Measurements from ENCODE around the gene SLC13A5.
"Not testable (repeated sequence)": the region's sequence is repeated elsewhere in the genome, so short reads cannot be mapped to it uniquely, and the experiment has no call there.

The SLC13A5 gene

DNA sequence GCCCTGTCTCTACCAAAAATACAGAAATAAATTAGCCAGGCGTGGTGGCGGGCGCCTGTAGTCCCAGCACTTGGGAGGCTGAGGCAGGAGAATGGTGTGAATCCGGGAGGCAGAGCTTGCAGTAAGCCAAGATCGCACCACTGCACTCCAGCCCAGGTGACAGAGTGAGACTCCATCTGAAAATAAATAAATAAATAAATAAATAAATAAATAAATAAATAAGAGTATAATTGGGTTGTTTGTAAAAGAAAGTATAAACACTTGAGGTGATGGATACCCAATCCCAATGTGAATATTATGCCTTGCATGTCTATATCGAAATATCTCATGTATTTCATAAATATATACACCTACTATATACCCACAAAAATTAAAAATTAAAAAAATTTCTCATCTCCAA, 33.5 kb upstream of the SLC13A5 start:
- not testable (repeated sequence) for H3K79me1 ChIP-seq (ENCODE audit: low read length); H3K36me3 ChIP-seq (ENCODE audit: control insufficient read depth, insufficient read depth, low read length); H3K23ac ChIP-seq (ENCODE audit: low read length); H3K4ac ChIP-seq (ENCODE audit: low read depth, low read length); H2BK120ac ChIP-seq (ENCODE audit: low read depth, low read length); H3K9ac ChIP-seq (ENCODE audit: low read length); H4K8ac ChIP-seq (ENCODE audit: low read depth, low read length); H2BK5ac ChIP-seq (ENCODE audit: low read length); H4K5ac ChIP-seq (ENCODE audit: low read length); H3K27me3 ChIP-seq (ENCODE audit: insufficient read depth, low read length, poor library complexity); H3K56ac ChIP-seq (ENCODE audit: low read length); H3K18ac ChIP-seq (ENCODE audit: low read length); DNase-seq; H3K4me3 ChIP-seq (ENCODE audit: low read length); H2AK5ac ChIP-seq (ENCODE audit: low read length); H3K79me2 ChIP-seq (ENCODE audit: control insufficient read depth, insufficient read depth, low read length); H3K4me1 ChIP-seq (ENCODE audit: control insufficient read depth, low read depth, low read length); H3K4me2 ChIP-seq (ENCODE audit: low read length); H2BK15ac ChIP-seq (replicated peaks; ENCODE audit: low read depth); H3K27ac ChIP-seq (ENCODE audit: low read depth, low read length)
- WGBS (ENCODE audit: extremely low coverage, insufficient coverage, low lambda C conversion rate), result no CpG with 5 or more reads among the region's 6 CpGs

DNA sequence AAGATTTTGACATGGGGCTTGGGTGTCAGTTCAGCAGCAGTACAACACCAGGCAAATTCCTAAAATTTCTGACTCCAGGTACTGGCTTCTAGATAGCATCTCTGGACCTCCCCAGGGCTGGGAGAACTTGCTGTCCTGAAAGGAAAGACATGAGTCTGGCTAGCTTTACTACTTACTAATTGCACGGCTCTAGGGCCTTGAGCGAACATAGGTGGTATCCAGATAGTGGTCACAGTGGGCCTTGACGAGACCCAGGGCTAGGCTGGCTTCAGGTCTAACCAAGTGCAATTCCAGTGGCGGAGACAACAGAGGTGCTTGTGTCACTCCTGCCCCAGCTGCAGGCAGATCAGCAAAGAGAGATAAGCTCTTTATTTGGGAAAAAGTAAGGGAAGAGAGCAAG, 16.4 kb upstream of the SLC13A5 start:
- Histone ChIP-seq H3K9ac (ENCODE audit: low read length) (no peak overlapping the region), H3K27me3 (ENCODE audit: insufficient read depth, low read length, poor library complexity) (no peaks in the 10 kb centered on the region), H2BK15ac (replicated peaks; ENCODE audit: low read depth) (no peak overlapping the region), H3K18ac (ENCODE audit: low read length) (no peak overlapping the region), H3K4me1 (ENCODE audit: control insufficient read depth, low read depth, low read length) (no peaks in the 10 kb centered on the region), H2BK5ac (ENCODE audit: low read length) (no peak overlapping the region), H3K4me3 (ENCODE audit: low read length) (no peak overlapping the region), H3K4ac (ENCODE audit: low read depth, low read length) (no peak overlapping the region), H3K4me2 (ENCODE audit: low read length) (no peak overlapping the region), H3K23ac (ENCODE audit: low read length) (no peak overlapping the region), H4K5ac (ENCODE audit: low read length) (no peak overlapping the region), H2BK120ac (ENCODE audit: low read depth, low read length) (no peak overlapping the region), H3K79me1 (ENCODE audit: low read length) (no peaks in the 10 kb centered on the region), H3K36me3 (ENCODE audit: control insufficient read depth, insufficient read depth, low read length) (no peaks in the 10 kb centered on the region), H3K56ac (ENCODE audit: low read length) (no peak overlapping the region), H3K27ac (ENCODE audit: low read depth, low read length) (no peak overlapping the region), H2AK5ac (ENCODE audit: low read length) (no peak overlapping the region), H3K79me2 (ENCODE audit: control insufficient read depth, insufficient read depth, low read length) (no peaks in the 10 kb centered on the region), H4K8ac (ENCODE audit: low read depth, low read length) (no peak overlapping the region)
- DNase-seq, result no peak
- WGBS (ENCODE audit: extremely low coverage, insufficient coverage, low lambda C conversion rate), result no CpG with 5 or more reads among the region's 4 CpGs

DNA sequence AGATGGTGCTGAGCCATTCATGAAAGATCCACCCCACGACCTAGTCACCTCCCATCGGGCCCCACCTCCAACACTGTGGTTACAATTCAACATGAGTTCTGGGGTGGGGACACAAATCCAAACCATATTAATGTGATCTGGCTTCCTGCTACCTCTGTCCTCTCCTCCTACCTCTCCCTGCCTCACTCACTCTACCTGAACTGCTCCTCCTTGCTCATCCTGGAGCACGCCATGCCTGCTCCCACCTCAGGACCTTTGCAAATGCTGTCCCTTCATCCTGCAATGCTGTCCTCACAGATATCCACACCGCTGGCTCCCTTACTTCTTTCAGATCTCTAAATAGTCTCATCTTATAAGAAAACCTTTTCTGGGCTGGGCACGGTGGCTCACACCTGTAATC, 10.8 kb upstream of the SLC13A5 start:
- H3K4me3 ChIP-seq (ENCODE audit: low read length), result no peak overlapping the region
- H2BK120ac ChIP-seq (ENCODE audit: low read depth, low read length), result no peak overlapping the region
- no peak overlapping the region for H2BK5ac ChIP-seq (ENCODE audit: low read length)
- no peaks in the 10 kb centered on the region for H3K79me1 ChIP-seq (ENCODE audit: low read length)
- no peaks in the 10 kb centered on the region for H3K27me3 ChIP-seq (ENCODE audit: insufficient read depth, low read length, poor library complexity)
- no CpG with 5 or more reads among the region's 5 CpGs for WGBS (ENCODE audit: extremely low coverage, insufficient coverage, low lambda C conversion rate)
- H3K18ac ChIP-seq (ENCODE audit: low read length), result no peak overlapping the region
- no peak for DNase-seq
- H4K5ac ChIP-seq (ENCODE audit: low read length), result no peak overlapping the region
- no peak overlapping the region for H3K4me2 ChIP-seq (ENCODE audit: low read length)
- H3K79me2 ChIP-seq (ENCODE audit: control insufficient read depth, insufficient read depth, low read length), result no peaks in the 10 kb centered on the region
- H3K4ac ChIP-seq (ENCODE audit: low read depth, low read length), result no peak overlapping the region
- no peak overlapping the region for H2BK15ac ChIP-seq (replicated peaks; ENCODE audit: low read depth)
- no peak overlapping the region for H4K8ac ChIP-seq (ENCODE audit: low read depth, low read length)
- no peak overlapping the region for H3K9ac ChIP-seq (ENCODE audit: low read length)
- no peaks in the 10 kb centered on the region for H3K4me1 ChIP-seq (ENCODE audit: control insufficient read depth, low read depth, low read length)
- H3K23ac ChIP-seq (ENCODE audit: low read length), result no peak overlapping the region
- H2AK5ac ChIP-seq (ENCODE audit: low read length), result no peak overlapping the region
- no peak overlapping the region for H3K56ac ChIP-seq (ENCODE audit: low read length)
- H3K36me3 ChIP-seq (ENCODE audit: control insufficient read depth, insufficient read depth, low read length), result no peaks in the 10 kb centered on the region
- H3K27ac ChIP-seq (ENCODE audit: low read depth, low read length), result no peak overlapping the region

DNA sequence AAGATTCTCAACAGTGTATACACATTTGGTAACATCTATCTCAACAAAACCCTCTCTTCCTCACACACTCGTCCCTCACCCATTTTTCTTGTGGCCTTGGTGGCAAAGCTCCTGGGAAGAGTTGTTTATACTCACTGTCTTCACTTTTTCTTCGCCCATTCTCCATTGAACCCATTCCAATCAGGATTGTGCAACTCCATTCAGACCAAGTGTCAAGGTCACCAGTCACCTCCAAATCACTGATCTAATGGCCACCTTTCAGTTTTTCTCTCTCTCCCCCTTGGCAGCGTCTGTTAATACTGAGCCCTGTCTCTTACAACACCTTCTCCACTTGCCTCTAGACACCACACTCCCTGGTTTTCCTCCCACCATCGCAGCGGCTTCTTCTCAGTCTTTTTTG, 8.6 kb upstream of the SLC13A5 start:
- WGBS (ENCODE audit: extremely low coverage, insufficient coverage, low lambda C conversion rate), result no CpG with 5 or more reads among the region's 5 CpGs
- H3K9ac ChIP-seq (ENCODE audit: low read length), result no peak overlapping the region

DNA sequence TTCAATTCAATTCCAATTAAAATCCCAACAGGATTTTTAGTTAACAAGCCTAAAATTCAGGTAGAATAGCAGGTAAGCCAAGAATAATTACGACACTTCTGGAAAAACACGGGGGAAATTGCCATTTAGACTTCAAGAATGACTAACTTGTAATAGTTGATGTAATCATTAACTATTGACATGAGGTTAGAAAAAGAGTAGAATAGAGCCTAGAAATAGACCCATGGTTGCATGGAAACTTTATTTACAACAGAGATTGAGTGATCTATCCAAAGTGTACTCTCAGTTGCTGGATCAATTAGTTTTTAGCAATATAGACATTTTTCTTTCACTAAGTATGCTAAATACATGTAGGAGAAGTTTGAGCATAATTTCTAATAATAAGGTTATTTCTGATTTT, 3.6 kb upstream of the SLC13A5 start:
- Histone ChIP-seq H3K4ac (ENCODE audit: low read depth, low read length) (no peak overlapping the region), H3K4me1 (ENCODE audit: control insufficient read depth, low read depth, low read length) (no peaks in the 10 kb centered on the region), H3K79me2 (ENCODE audit: control insufficient read depth, insufficient read depth, low read length) (no peaks in the 10 kb centered on the region), H3K4me3 (ENCODE audit: low read length) (no peak overlapping the region), H3K36me3 (ENCODE audit: control insufficient read depth, insufficient read depth, low read length) (no peaks in the 10 kb centered on the region), H3K9ac (ENCODE audit: low read length) (no peak overlapping the region), H3K27me3 (ENCODE audit: insufficient read depth, low read length, poor library complexity) (no peaks in the 10 kb centered on the region), H4K5ac (ENCODE audit: low read length) (no peak overlapping the region), H3K56ac (ENCODE audit: low read length) (no peak overlapping the region), H2BK5ac (ENCODE audit: low read length) (no peak overlapping the region), H3K79me1 (ENCODE audit: low read length) (no peaks in the 10 kb centered on the region), H3K18ac (ENCODE audit: low read length) (no peak overlapping the region), H2BK15ac (replicated peaks; ENCODE audit: low read depth) (no peak overlapping the region), H3K23ac (ENCODE audit: low read length) (no peak overlapping the region), H3K4me2 (ENCODE audit: low read length) (no peak overlapping the region), H3K27ac (ENCODE audit: low read depth, low read length) (no peak overlapping the region), H2BK120ac (ENCODE audit: low read depth, low read length) (no peak overlapping the region), H2AK5ac (ENCODE audit: low read length) (no peak overlapping the region), H4K8ac (ENCODE audit: low read depth, low read length) (no peak overlapping the region)
- WGBS (ENCODE audit: extremely low coverage, insufficient coverage, low lambda C conversion rate), result no CpG with 5 or more reads among the region's 2 CpGs
- DNase-seq, result no peak

More for the DNA sequence above, 8.6 kb upstream of the SLC13A5 start:
- no peak overlapping the region for H2BK120ac ChIP-seq (ENCODE audit: low read depth, low read length)
- no peak overlapping the region for H3K18ac ChIP-seq (ENCODE audit: low read length)
- no peaks in the 10 kb centered on the region for H3K4me1 ChIP-seq (ENCODE audit: control insufficient read depth, low read depth, low read length)
- no peak overlapping the region for H3K4ac ChIP-seq (ENCODE audit: low read depth, low read length)
- H3K27ac ChIP-seq (ENCODE audit: low read depth, low read length), result no peak overlapping the region
- no peak overlapping the region for H2BK15ac ChIP-seq (replicated peaks; ENCODE audit: low read depth)
- H3K27me3 ChIP-seq (ENCODE audit: insufficient read depth, low read length, poor library complexity), result no peaks in the 10 kb centered on the region
- DNase-seq, result no peak
- H4K8ac ChIP-seq (ENCODE audit: low read depth, low read length), result no peak overlapping the region
- H3K79me2 ChIP-seq (ENCODE audit: control insufficient read depth, insufficient read depth, low read length), result no peaks in the 10 kb centered on the region
- no peak overlapping the region for H4K5ac ChIP-seq (ENCODE audit: low read length)
- H3K79me1 ChIP-seq (ENCODE audit: low read length), result no peaks in the 10 kb centered on the region
- H3K23ac ChIP-seq (ENCODE audit: low read length), result no peak overlapping the region
- no peak overlapping the region for H3K4me2 ChIP-seq (ENCODE audit: low read length)
- no peak overlapping the region for H3K56ac ChIP-seq (ENCODE audit: low read length)
- H2AK5ac ChIP-seq (ENCODE audit: low read length), result no peak overlapping the region
- H3K4me3 ChIP-seq (ENCODE audit: low read length), result no peak overlapping the region
- no peaks in the 10 kb centered on the region for H3K36me3 ChIP-seq (ENCODE audit: control insufficient read depth, insufficient read depth, low read length)
- no peak overlapping the region for H2BK5ac ChIP-seq (ENCODE audit: low read length)

DNA sequence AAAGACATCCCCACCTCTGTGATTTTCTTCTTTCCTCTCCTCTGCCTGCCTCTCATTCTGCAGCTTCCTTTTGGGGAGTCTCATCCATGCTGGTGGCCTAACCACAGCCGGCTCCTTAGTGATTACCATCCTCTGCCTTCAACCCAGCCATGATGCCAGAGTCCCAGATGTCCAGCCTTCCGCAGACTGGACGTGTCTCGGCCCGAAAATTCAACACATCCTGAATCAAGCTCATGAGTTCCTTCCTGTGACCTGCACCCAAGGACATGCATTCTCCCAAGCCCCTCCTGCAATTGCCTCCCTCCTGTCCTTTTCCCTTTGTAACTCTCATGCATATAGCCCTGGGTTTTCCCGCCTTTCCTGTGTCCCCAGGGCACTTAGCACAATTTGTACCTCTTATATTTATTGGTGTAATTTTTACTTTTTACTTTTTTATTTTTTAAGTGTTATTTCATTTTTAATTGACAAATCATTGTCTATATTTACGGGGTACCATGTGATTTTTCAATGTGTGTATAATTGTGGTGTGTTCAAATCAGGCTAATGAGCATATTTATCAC, 1.2 kb upstream of the SLC13A5 start:
- no peak overlapping the region for H3K4me3 ChIP-seq (ENCODE audit: low read length)
- no peak overlapping the region for H3K27ac ChIP-seq (ENCODE audit: low read depth, low read length)
- H4K5ac ChIP-seq (ENCODE audit: low read length), result no peak overlapping the region
- no peaks in the 10 kb centered on the region for H3K79me1 ChIP-seq (ENCODE audit: low read length)
- no peak overlapping the region for H3K9ac ChIP-seq (ENCODE audit: low read length)
- no peak overlapping the region for H2BK15ac ChIP-seq (replicated peaks; ENCODE audit: low read depth)
- WGBS (ENCODE audit: extremely low coverage, insufficient coverage, low lambda C conversion rate), result no CpG with 5 or more reads among the region's 7 CpGs
- no peak overlapping the region for H4K8ac ChIP-seq (ENCODE audit: low read depth, low read length)
- no peak overlapping the region for H3K18ac ChIP-seq (ENCODE audit: low read length)
- H2BK5ac ChIP-seq (ENCODE audit: low read length), result no peak overlapping the region
- H2BK120ac ChIP-seq (ENCODE audit: low read depth, low read length), result no peak overlapping the region
- H3K79me2 ChIP-seq (ENCODE audit: control insufficient read depth, insufficient read depth, low read length), result no peaks in the 10 kb centered on the region
- H2AK5ac ChIP-seq (ENCODE audit: low read length), result no peak overlapping the region
- H3K56ac ChIP-seq (ENCODE audit: low read length), result no peak overlapping the region
- peak overlapping the region; percentile 65 for H3K4me2 ChIP-seq (ENCODE audit: low read length)
- H3K27me3 ChIP-seq (ENCODE audit: insufficient read depth, low read length, poor library complexity), result no peaks in the 10 kb centered on the region
- no peak for DNase-seq
- no peak overlapping the region for H3K23ac ChIP-seq (ENCODE audit: low read length)
- H3K4me1 ChIP-seq (ENCODE audit: control insufficient read depth, low read depth, low read length), result no peaks in the 10 kb centered on the region
- H3K36me3 ChIP-seq (ENCODE audit: control insufficient read depth, insufficient read depth, low read length), result no peaks in the 10 kb centered on the region
- no peak overlapping the region for H3K4ac ChIP-seq (ENCODE audit: low read depth, low read length)

Measured in mesendoderm (in vitro differentiated cells).